Measurements from ENCODE around the gene LRCH1.

LRCH1 gene

GRCh38 chr13:46796129-46796514 is 243.2 kb downstream of the LRCH1 start:
- no peak for DNase-seq (ENCODE audit: low read depth)
- H3K4me3 ChIP-seq (ENCODE audit: low read depth, low read length): peak overlapping the region; percentile 97
- no peak for TF ChIP-seq CTCF (conservative IDR thresholded peaks at IDR 0.05; ENCODE audit: low read depth, low read length)

- DNase-seq (ENCODE audit: low read depth): peak; percentile 94
- H3K4me3 ChIP-seq (ENCODE audit: low read depth, low read length): peak within 1 kb of the TSS; percentile 97
- TF ChIP-seq CTCF (conservative IDR thresholded peaks at IDR 0.05; ENCODE audit: low read depth, low read length): no peak
Measured at GRCh38 chr13:46796515-46797474, 243.8 kb downstream of the LRCH1 start, which contains the start of gene ESD. TSS of gene ESD (minus strand) at chr13:46797161. CDS start at chr13:46791413, 5,748 bp downstream.

GRCh38 chr13:46797501-46798237 is 244.7 kb downstream of the LRCH1 start:
- peak overlapping the region; percentile 97 for H3K4me3 ChIP-seq (ENCODE audit: low read depth, low read length)
- no peak for DNase-seq (ENCODE audit: low read depth)
- TF ChIP-seq CTCF (conservative IDR thresholded peaks at IDR 0.05; ENCODE audit: low read depth, low read length): no peak

DNA sequence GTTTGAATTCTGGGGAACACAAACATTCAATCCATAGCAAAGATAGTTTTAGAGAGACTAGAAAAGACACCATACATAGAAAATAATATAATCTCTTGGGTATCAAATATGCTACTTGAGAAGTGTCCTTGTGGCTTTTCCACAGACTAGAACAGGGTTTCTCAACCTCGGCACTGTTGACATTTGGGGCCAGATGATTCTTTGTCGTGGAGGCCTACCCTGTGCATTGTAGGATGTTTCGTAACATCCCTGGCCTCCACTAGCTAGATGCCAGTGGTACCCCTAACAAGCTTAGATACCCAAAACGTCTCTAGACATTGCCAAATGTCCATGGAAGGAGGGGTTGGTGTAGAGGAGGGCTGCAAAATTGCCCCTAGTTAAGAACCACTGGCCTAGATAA is 246.2 kb downstream of the LRCH1 start:
- TF ChIP-seq CTCF (conservative IDR thresholded peaks at IDR 0.05; ENCODE audit: low read depth, low read length): no peak
- H3K4me3 ChIP-seq (ENCODE audit: low read depth, low read length): no peak overlapping the region
- DNase-seq (ENCODE audit: low read depth): no peak

DNA sequence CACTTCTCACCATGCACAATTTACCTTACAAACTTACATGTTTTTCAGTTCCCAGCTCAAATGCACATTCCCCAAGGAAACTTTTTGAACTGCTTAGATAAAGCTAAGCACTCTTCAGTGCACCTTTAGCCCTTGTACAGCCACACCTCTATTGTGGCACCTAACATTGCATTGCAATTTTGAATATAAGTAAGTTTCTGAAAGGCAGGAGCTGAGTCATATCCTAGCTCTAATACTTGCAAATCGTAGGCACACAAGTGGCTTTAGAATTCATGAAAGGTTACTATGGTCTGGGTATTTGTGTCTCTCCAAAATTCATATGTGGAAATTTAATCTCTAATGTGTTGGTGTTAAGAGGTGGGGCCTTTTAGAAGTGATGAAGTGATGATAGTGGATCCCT is 248.9 kb downstream of the LRCH1 start:
- TF ChIP-seq CTCF (conservative IDR thresholded peaks at IDR 0.05; ENCODE audit: low read depth, low read length): no peak
- H3K4me3 ChIP-seq (ENCODE audit: low read depth, low read length): no peak overlapping the region
- DNase-seq (ENCODE audit: low read depth): no peak

All from choroid plexus epithelial cell (primary cell).